HG03108 (cell line): ENCODE results near the gene F7.

Experiments
- ATAC-seq: cut with Tn5 transposase; IDR thresholded peaks from one replicate; pipeline ENCODE4 v1.9.1; 2021; ENCODE audit warnings: moderate library complexity; ENCODE audit not compliant: unreplicated experiment

F7 gene

DNA sequence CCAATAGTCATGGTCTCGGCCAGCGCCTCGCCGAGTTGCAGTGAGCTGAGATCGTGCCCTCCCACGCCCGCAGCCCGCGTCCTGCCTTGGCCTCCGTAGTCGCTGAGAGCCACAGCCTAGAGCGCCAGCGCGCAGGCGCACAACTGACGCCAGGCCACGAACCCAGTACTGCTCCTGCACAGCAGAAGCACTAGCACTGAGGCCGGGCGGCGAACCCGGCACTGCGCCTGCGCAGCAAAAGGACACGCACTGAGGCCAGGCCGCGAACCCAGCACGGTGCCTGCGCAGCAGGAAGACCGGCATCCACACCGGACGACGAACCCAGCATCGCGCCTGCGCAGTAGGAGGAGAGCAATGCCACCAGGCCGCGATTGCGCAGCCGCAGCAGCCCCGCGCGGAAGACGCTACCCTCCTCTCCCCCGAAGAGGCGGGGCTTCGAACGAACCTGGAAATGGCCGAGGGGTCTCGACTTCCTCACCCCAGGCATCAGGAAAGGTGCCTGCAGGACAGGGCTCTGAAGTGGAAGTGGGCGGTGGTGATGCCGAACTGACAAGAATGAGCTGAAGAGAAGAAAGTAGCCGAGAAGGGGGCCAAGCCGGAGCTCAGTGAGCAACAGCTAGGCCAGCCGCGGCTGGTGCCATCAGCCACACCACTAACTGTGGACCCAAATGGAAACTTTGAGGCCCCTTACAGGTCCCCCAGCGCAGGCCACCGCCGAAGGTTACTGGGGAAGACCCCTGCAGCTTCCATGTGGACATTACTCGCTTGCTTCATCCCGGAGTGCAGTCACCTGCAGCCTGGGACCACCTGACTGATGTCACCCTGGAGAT is 24.5 kb downstream of the F7 start:
- ATAC-seq, result no peak

GRCh38 chr13:113135281-113135760 is 29.7 kb downstream of the F7 start:
- ATAC-seq, result no peak

- ATAC-seq, result no peak
Measured at GRCh38 chr13:113137691-113138298, 32.2 kb downstream of the F7 start.

DNA sequence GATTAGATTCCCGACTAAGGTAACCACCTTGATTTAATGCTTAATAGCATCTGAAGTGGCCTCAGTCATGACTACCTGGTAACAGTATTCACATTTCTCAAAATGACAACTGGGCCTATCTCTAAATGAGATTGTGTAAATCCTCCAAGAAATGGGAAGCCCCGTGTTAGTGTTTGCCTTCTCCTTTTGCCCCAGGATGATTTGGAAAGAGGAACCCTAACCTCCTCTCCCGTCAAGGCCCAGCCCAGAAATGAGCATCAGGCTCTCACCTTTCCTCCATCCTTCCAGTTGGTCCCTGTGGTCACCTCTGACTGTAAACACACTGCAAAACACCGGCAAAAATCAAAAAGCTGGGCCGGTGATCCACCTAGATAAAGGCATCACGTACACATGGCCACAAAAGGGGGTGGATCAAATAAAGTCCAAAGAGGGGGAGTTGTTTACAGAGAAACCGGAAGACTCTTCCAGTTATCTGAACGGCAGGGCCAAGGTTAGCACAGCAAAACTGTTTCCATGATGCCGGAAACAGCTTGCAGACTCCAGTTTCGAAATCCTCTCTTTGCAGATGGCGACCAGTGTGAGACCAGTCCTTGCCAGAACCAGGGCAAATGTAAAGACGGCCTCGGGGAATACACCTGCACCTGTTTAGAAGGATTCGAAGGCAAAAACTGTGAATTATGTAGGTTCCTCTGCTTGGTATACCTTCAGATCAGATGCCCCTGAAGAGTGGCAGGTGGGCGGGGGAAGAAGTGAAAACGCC is 33.4 kb downstream of the F7 start:
- no peak for ATAC-seq

DNA sequence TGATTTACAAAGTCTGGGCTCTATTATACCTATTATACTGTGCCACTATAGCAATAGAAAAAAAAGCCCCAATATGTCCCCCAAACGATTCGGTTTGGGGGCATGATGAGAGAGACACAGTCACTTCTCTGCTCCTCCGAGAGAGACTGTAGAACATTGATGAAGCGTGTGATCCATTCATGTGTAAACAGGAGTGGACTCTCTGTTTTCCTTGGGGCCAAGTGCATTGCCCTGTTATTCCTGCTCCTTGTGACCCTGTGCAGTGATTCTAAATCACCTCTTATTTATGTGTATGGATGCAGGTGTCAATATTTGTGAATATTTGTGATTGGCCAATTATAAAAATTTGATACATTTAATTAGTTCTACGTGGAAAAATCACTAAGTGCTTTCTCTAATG is 34.0 kb downstream of the F7 start:
- ATAC-seq, result no peak

DNA sequence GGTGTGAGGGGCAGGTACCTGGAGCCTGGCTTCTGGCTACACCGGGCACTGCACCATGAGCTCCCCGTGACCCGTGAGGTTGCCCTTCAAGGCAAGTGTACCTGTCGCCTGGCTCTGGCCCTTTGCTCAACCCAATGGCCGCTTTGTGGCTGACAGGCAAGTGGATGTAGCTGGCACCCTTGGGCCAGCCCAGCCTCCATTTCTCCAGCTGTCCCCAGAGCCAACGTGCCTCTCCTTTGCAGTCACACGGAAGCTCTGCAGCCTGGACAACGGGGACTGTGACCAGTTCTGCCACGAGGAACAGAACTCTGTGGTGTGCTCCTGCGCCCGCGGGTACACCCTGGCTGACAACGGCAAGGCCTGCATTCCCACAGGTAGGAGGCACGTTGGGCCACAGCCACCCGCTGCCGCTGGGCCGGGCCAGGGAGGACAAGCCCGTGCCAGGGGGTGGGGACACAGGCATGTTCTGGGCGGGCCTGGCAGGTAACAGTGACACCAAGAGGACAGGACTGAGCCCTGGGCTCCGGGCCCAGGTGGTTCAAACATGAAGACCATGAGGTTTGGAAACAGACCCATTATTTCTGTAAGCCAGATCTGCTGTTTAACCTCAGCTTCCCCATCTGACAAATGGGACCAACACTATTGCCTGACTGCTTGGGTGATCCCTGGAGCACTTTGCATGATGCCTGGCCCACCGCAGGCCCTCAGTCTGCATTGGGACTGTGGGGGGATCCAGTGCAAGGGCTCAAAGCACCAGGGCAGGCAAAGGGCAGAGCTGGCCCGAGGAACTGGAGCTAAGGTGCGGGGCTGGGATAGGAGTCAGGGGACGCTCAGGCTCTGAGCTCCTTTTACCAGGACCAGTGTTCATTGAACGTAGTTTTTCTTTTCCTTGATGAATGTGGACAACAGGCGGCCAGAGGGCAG is 35.3 kb downstream of the F7 start:
- ATAC-seq, result no peak

DNA sequence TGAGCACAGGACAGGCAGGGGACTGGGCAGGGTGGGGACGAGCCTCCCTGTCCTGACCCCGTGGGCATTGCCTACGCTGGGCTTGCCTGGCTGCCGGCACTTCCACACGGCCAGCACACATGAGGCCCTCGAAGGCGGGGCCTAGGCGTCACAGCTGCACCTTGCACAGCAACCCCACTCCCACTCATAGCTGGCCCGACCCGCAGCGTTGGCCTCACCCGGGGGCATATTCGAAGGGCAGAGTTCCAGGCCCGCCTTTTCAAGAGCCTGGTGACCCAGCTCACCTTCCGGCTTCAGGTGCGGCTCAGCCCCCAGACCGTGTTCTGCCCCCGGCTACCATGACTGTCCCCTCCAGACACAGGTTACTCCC is 36.0 kb downstream of the F7 start:
- ATAC-seq, result no peak

GRCh38 chr13:113142876-113143275 is 37.3 kb downstream of the F7 start:
- no peak for ATAC-seq

- ATAC-seq, result no peak
Measured at GRCh38 chr13:113143466-113144254, 38.1 kb downstream of the F7 start.

- ATAC-seq, result no peak
Measured at GRCh38 chr13:113144255-113144629, 38.7 kb downstream of the F7 start.

DNA sequence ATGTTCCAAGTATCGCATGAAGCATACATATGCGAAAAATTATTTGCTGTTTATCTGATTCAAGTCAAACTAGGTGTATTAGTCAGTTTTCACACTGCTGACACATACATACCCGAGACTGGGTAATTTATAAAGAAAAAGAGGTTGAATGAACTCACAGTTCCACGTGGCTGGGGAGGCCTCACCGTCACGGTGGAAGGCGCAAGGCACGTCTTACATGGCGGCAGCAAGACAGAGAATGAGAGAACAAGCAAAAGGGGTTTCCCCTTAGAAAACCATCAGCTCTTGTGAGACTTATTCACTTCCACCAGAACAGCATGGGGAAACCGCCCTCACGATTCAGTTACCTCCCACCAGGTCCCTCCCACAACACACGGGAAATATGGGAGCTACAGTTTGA is 39.9 kb downstream of the F7 start:
- no peak for ATAC-seq

- ATAC-seq, result no peak
Measured at GRCh38 chr13:113145911-113146598, 40.5 kb downstream of the F7 start.

GRCh38 chr13:113146750-113147149 is 41.2 kb downstream of the F7 start:
- ATAC-seq, result no peak

- no peak for ATAC-seq
Measured at GRCh38 chr13:113147206-113147605, 41.6 kb downstream of the F7 start.

DNA sequence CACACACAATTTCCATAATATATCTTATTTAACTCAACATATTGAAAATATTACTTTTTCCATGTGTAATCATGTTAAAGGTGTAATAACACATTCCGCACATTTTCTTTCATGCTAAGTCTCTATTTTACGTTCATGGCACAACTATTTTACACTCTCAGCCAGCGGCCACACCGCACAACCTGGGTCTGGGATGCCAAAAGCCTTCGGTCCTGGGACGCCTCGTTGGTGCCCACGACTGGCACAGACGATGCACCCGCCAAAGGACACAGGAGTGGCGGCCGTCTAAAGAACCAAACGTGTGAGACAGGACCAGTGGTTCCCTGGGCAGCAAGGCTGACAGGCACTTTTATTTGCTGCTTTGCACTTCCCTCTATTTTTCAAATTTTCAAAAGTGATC is 42.8 kb downstream of the F7 start:
- ATAC-seq, result no peak

GRCh38 chr13:113148940-113149503 is 43.4 kb downstream of the F7 start:
- ATAC-seq, result no peak

- no peak for ATAC-seq
Measured at GRCh38 chr13:113149711-113150549, 44.3 kb downstream of the F7 start.
